ENCODE measurements around the gene WFDC1.

Gene WFDC1

GRCh38 chr16:84357191-84357651 is 62.5 kb downstream of the WFDC1 start:
- DNase-seq, result no peak

- DNase-seq, result no peak
These were observed 64.1 kb downstream of the WFDC1 start for GRCh38 chr16:84358601-84359295.

- DNase-seq, result no peak
These were observed 64.6 kb downstream of the WFDC1 start for GRCh38 chr16:84359326-84359725.

- DNase-seq, result peak; percentile 60
These were observed 65.5 kb downstream of the WFDC1 start for GRCh38 chr16:84360170-84360569.

- DNase-seq, result no peak
These were observed 66.1 kb downstream of the WFDC1 start for GRCh38 chr16:84360748-84361147.

GRCh38 chr16:84361546-84361945 is 66.9 kb downstream of the WFDC1 start:
- peak; percentile 26 for DNase-seq

GRCh38 chr16:84362471-84362941 is 67.8 kb downstream of the WFDC1 start:
- DNase-seq, result peak; percentile 93

- DNase-seq, result no peak
These were observed 71.5 kb downstream of the WFDC1 start for GRCh38 chr16:84366208-84366607.

GRCh38 chr16:84367297-84367680 is 72.6 kb downstream of the WFDC1 start:
- peak; percentile 39 for DNase-seq

- peak; percentile 67 for DNase-seq
These were observed 73.2 kb downstream of the WFDC1 start for GRCh38 chr16:84367750-84368307.

GRCh38 chr16:84368308-84368996 is 73.8 kb downstream of the WFDC1 start, which contains the start of gene ATP2C2:
TSS of gene ATP2C2 (plus strand) at chr16:84368538. CDS start at chr16:84368616, 78 bp downstream.
- DNase-seq, result peak; percentile 89

- no peak for DNase-seq
These were observed 74.4 kb downstream of the WFDC1 start for GRCh38 chr16:84369105-84369504.

- peak; percentile 90 for DNase-seq
These were observed 75.4 kb downstream of the WFDC1 start for GRCh38 chr16:84369938-84370627.

- peak; percentile 72 for DNase-seq
These were observed 76.3 kb downstream of the WFDC1 start for GRCh38 chr16:84370723-84371552.

- no peak for DNase-seq
These were observed 76.8 kb downstream of the WFDC1 start for GRCh38 chr16:84371553-84371865.

- DNase-seq, result no peak
These were observed 79.3 kb downstream of the WFDC1 start for GRCh38 chr16:84373907-84374489.

- no peak for DNase-seq
These were observed 83.4 kb downstream of the WFDC1 start for GRCh38 chr16:84378099-84378498.

GRCh38 chr16:84378567-84378966 is 83.9 kb downstream of the WFDC1 start:
- no peak for DNase-seq

GRCh38 chr16:84379008-84379708 is 84.5 kb downstream of the WFDC1 start:
- DNase-seq, result no peak
